Measurements from ENCODE around the gene RAD23B.

RAD23B gene

GRCh38 chr9:107282759-107283622 lies at the start of gene RAD23B:
Gene RAD23B (plus strand): TSS chr9:107283279. CDS start chr9:107283630, 351 bp downstream.
- Mint-ChIP-seq H3K4me3 (peak within 1 kb of the TSS; percentile 99), H3K27ac (peak within 1 kb of the TSS; percentile 99), H3K36me3 (no peaks in the 10 kb centered on the region)

GRCh38 chr9:107235765-107236442 lies 47.2 kb upstream of the RAD23B start:
- no peak overlapping the region for H3K4me3 Mint-ChIP-seq
- no peaks in the 10 kb centered on the region for H3K36me3 Mint-ChIP-seq
- H3K4me1 Mint-ChIP-seq = no peaks in the 10 kb centered on the region
- no peaks in the 10 kb centered on the region for H3K9me3 Mint-ChIP-seq
- H3K27ac Mint-ChIP-seq = no peak overlapping the region
- peaks cover 2% of the 10 kb centered on the region for H3K27me3 Mint-ChIP-seq

More at GRCh38 chr9:107282759-107283622, at the start of gene RAD23B:
- Mint-ChIP-seq H3K9me3 (no peaks in the 10 kb centered on the region), H3K27me3 (no peaks in the 10 kb centered on the region), H3K4me1 (peaks cover 49% of the 10 kb centered on the region)

DNA sequence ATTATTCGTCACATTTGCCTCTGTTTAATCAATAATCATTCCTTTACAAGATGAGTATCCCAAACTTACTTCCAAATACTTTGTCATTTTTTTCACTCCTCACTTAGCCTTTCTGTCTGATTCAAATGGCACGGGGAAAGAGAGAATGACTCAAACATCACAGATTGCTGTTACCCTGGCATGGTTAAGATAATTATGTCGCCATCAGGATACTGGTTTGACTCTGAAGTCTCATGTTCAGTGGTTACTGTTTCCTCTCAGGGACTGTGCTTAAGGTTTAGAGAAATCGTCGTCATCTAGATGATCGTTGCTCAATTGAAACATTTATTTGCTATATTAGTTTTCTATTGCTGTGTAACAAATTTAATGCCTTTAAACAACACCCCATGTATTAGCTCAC lies 45.2 kb upstream of the RAD23B start:
- no peaks in the 10 kb centered on the region for H3K36me3 Mint-ChIP-seq

DNA sequence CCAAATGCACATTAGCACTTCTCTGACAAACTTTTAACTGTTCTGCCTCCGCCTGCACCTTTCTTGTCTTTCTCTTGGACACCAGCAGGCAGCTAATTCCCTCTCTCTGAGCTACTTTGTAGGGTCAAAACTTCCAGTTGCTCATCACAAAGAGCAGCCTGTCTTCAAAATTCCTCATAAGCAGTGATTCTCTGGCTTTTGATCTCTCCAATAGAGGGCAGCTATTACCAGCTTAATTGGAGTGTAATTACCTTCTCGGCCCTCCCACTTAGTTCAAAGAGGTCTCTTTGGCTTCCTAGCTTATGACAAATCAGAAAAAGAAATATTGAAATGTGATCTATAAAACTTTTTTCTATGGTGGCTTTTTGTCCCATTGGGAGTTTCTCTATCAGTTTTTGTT lies 43.6 kb upstream of the RAD23B start:
- Mint-ChIP-seq H3K27ac (no peak overlapping the region), H3K4me3 (no peak overlapping the region), H3K9me3 (peaks cover 5% of the 10 kb centered on the region), H3K36me3 (no peaks in the 10 kb centered on the region), H3K4me1 (peaks cover 29% of the 10 kb centered on the region), H3K27me3 (no peaks in the 10 kb centered on the region)

More for the DNA sequence above, 45.2 kb upstream of the RAD23B start:
- peaks cover 14% of the 10 kb centered on the region for H3K4me1 Mint-ChIP-seq
- no peak overlapping the region for H3K27ac Mint-ChIP-seq
- H3K9me3 Mint-ChIP-seq = no peaks in the 10 kb centered on the region
- H3K27me3 Mint-ChIP-seq = no peaks in the 10 kb centered on the region
- no peak overlapping the region for H3K4me3 Mint-ChIP-seq

- H3K27ac Mint-ChIP-seq = no peak overlapping the region
- H3K4me3 Mint-ChIP-seq = no peak overlapping the region
- peaks cover 31% of the 10 kb centered on the region for H3K4me1 Mint-ChIP-seq
Measured at GRCh38 chr9:107240260-107240659, 42.8 kb upstream of the RAD23B start.

GRCh38 chr9:107242073-107243030 lies 40.7 kb upstream of the RAD23B start:
- H3K36me3 Mint-ChIP-seq = no peaks in the 10 kb centered on the region
- H3K27ac Mint-ChIP-seq = peak overlapping the region; percentile 68
- H3K4me3 Mint-ChIP-seq = peak overlapping the region; percentile 27
- no peaks in the 10 kb centered on the region for H3K27me3 Mint-ChIP-seq
- peaks cover 39% of the 10 kb centered on the region for H3K4me1 Mint-ChIP-seq
- H3K9me3 Mint-ChIP-seq = peaks cover 5% of the 10 kb centered on the region

More at GRCh38 chr9:107240260-107240659, 42.8 kb upstream of the RAD23B start:
- Mint-ChIP-seq H3K9me3 (peaks cover 5% of the 10 kb centered on the region), H3K36me3 (no peaks in the 10 kb centered on the region), H3K27me3 (no peaks in the 10 kb centered on the region)

DNA sequence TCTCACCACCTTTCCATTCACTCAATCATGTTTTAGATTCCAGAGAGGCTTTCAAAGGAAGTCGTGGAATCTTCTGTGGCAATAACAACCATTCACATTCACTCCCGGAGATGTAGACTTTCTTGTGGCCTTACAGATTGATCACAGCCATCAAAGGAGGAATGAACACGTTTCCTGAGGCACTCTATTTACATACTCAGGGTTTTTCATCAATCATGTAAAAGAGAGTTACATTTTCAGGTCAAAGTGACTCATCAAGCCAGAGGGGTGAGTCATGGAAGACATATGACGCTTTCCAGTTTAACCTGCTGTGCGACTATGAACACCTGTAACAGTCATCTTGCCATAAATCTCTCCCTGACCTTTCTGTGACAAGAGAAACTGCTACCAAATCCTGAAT lies 39.3 kb upstream of the RAD23B start:
- Mint-ChIP-seq H3K27me3 (no peaks in the 10 kb centered on the region), H3K9me3 (peaks cover 5% of the 10 kb centered on the region), H3K36me3 (no peaks in the 10 kb centered on the region), H3K4me1 (peaks cover 39% of the 10 kb centered on the region), H3K4me3 (peak overlapping the region; percentile 37), H3K27ac (peak overlapping the region; percentile 94)

DNA sequence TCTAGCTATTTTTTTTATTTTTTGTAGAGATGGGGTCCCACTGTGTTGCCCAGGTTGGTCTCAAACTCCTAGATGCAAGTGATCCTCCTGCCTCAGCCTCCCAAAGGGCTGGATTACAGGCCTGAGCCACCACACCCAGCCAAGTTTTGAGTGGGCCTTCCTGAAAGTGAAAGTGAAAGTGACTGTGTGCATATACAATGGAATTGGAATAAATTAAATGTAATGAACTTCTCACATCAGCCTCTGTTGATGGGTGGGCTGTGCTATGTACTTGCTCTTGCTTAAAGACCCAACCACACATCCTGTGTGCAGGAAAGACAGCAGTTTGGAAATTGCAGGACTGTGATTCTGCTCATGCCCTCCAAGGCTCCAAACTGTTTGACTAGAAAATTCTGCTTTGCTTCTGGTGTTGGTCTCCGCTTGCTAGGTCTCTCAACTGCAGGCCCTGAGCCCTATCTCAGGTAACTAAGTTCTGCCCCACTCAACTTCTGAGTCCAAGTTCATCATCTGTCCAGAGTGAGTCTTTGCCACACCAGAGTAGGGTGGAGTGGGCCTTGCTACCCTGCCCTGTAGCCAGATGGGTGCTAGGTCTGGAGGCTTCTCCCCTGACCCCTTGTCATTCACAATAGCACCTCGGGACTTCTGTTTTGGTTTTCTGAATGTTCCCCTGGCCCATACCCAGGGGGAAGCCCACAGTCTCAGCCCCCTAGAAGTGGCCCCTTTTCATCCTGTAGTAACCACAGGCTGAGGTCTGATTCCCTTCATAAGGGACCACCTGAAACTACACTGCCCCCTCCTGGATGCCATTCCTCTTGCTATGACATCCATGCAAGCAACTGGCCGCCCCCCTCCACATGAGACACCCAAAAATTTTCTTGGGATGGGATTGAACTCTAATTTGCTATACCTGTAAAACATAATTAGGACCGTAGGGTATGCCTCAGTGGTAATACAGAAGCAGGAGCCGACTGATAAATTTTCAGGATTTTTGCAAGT lies 36.5 kb upstream of the RAD23B start:
- H3K4me1 Mint-ChIP-seq = peaks cover 38% of the 10 kb centered on the region
- H3K4me3 Mint-ChIP-seq = no peak overlapping the region
- peak overlapping the region; percentile 62 for H3K27ac Mint-ChIP-seq
- H3K36me3 Mint-ChIP-seq = no peaks in the 10 kb centered on the region
- H3K27me3 Mint-ChIP-seq = no peaks in the 10 kb centered on the region
- peaks cover 5% of the 10 kb centered on the region for H3K9me3 Mint-ChIP-seq

- Mint-ChIP-seq H3K36me3 (no peaks in the 10 kb centered on the region), H3K4me1 (peaks cover 18% of the 10 kb centered on the region), H3K27ac (no peak overlapping the region), H3K27me3 (peaks cover 2% of the 10 kb centered on the region), H3K9me3 (peaks cover 2% of the 10 kb centered on the region), H3K4me3 (no peak overlapping the region)
Measured at GRCh38 chr9:107248714-107249113, 34.4 kb upstream of the RAD23B start.

DNA sequence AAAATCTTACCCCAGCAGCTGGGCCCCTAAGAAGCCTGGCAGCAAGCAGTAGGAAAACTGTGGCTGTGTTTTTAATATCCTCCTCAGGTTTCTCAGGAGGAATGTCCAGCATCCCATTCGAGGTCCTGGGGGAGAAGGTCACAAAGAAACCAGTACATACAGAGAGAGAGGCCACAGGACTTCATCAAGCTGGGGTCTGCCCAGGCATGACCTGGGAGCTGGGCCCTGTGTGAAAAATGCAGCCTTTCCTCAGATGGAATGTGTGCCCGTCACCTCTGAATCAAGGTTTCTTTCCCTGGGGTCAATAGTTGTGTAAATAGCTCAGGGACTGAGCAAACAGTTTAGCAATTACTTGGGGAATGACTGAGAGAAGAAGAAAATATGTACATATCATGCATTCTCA lies 33.9 kb upstream of the RAD23B start:
- peaks cover 14% of the 10 kb centered on the region for H3K4me1 Mint-ChIP-seq
- H3K36me3 Mint-ChIP-seq = no peaks in the 10 kb centered on the region
- H3K4me3 Mint-ChIP-seq = no peak overlapping the region
- peaks cover 2% of the 10 kb centered on the region for H3K27me3 Mint-ChIP-seq
- no peaks in the 10 kb centered on the region for H3K9me3 Mint-ChIP-seq
- H3K27ac Mint-ChIP-seq = no peak overlapping the region

- peaks cover 2% of the 10 kb centered on the region for H3K27me3 Mint-ChIP-seq
- no peak overlapping the region for H3K27ac Mint-ChIP-seq
- H3K4me1 Mint-ChIP-seq = peaks cover 8% of the 10 kb centered on the region
- no peak overlapping the region for H3K4me3 Mint-ChIP-seq
- H3K36me3 Mint-ChIP-seq = no peaks in the 10 kb centered on the region
- H3K9me3 Mint-ChIP-seq = no peaks in the 10 kb centered on the region
Measured at GRCh38 chr9:107249665-107250285, 33.3 kb upstream of the RAD23B start.

DNA sequence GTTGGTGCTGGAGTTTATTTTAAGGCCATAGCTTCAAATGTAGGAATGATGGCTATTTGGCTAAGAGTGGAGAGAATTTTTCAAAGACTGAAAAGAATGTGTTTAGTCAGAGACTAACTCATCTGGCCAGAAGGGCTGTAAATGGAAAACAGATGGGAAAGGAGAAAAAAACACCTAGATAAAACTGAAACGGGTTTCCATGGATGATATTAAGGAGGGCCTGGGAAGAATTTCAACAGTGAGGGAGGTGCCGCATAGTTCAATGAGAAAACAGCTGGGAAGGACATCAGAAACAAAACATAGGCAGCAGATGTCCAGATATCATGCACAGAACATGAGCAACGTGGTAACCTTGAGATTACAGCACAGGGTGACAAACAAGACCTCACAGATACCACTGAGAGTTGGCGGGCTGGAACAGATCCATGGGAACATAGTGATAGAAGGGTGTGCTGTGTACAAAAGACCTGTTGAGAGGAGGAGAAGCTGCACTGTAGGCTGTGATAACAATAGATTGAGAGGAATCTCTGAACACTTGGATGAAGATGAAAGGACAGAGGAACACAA lies 31.2 kb upstream of the RAD23B start:
- Mint-ChIP-seq H3K27me3 (peaks cover 2% of the 10 kb centered on the region), H3K9me3 (no peaks in the 10 kb centered on the region), H3K4me3 (no peak overlapping the region), H3K27ac (no peak overlapping the region), H3K36me3 (no peaks in the 10 kb centered on the region), H3K4me1 (no peaks in the 10 kb centered on the region)

- H3K9me3 Mint-ChIP-seq = no peaks in the 10 kb centered on the region
- no peaks in the 10 kb centered on the region for H3K4me1 Mint-ChIP-seq
Measured at GRCh38 chr9:107258919-107259318, 24.2 kb upstream of the RAD23B start.

More at GRCh38 chr9:107258919-107259318, 24.2 kb upstream of the RAD23B start:
- H3K4me3 Mint-ChIP-seq = no peak overlapping the region
- H3K27ac Mint-ChIP-seq = no peak overlapping the region
- no peaks in the 10 kb centered on the region for H3K27me3 Mint-ChIP-seq
- H3K36me3 Mint-ChIP-seq = no peaks in the 10 kb centered on the region
